Body of pancreas (tissue), 4 donors: Measurements from ENCODE around the gene MAP1A. TPM values are rescaled to one million over a fixed set of nuclear protein-coding genes. Genes with fewer than 3 reads are reported as not detected.

Source experiments
- ATAC-seq: fragments of 150-250 bp; one replicate; pipeline ENCODE4 v1.9.1; 2016
- DNase-seq, 4 donors: peaks; one replicate each; pipeline ENCODE4 v3.0.0-alpha.2; 2019
- H3K27ac ChIP-seq, 4 donors: fragments of 200-600 bp; sonication (generic); 1 replicate in 3 of 4; 2 replicates in 1 of 4; pipeline versions ENCODE4 v1.5.1 to v1.6.1; 2016 to 2019; ENCODE audit warnings: mild to moderate bottlenecking in 1 of 4, mixed read lengths in 1 of 4, moderate library complexity in 1 of 4
- H3K27me3 ChIP-seq, 2 donors: fragments of 200-600 bp; sonication (generic); one replicate each; pipeline ENCODE4 v1.6.0; 2016; ENCODE audit warnings: mild to moderate bottlenecking in 1 of 2
- H3K36me3 ChIP-seq, 2 donors: fragments of 200-600 bp; sonication (generic); replicated peaks in 1 of 2; 2 replicates each; pipeline ENCODE4 v1.5.1; 2016; ENCODE audit warnings: low read depth in 2 of 2; ENCODE audit not compliant: insufficient read depth in 1 of 2
- H3K4me1 ChIP-seq: fragments of 200-600 bp; sonication (generic); one replicate; pipeline ENCODE4 v1.6.0; 2016
- H3K4me3 ChIP-seq, 2 donors: fragments of 200-600 bp; sonication (generic); 1 replicate in 1 of 2; 2 replicates in 1 of 2; pipeline ENCODE4 v1.5.1; 2016 to 2019
- H3K9me3 ChIP-seq, 3 donors: fragments of 200-600 bp; sonication (generic); 1 replicate in 2 of 3; 2 replicates in 1 of 3; pipeline ENCODE4 v1.5.1; 2016
- CTCF ChIP-seq, 7 experiments: fragments of 450-650 bp in 4 of 7; fragments of 200-600 bp in 3 of 7; sonication (generic) in 3 of 7; IDR thresholded peaks; one replicate each; pipeline ENCODE4 v1.5.1; 2016 to 2019; ENCODE audit warnings: antibody characterized with exemption in 7 of 7
- POLR2A ChIP-seq, 3 donors: fragments of 450-650 bp; IDR thresholded peaks; one replicate each; pipeline ENCODE4 v1.6.1; 2016; ENCODE audit warnings: antibody characterized with exemption in 3 of 3, mild to moderate bottlenecking in 2 of 3
- WGBS, 2 donors: methylation state at CpG; one replicate each; pipeline ENCODE4 v1.1.5; 2017; 5-methylcytosine and 5-hydroxymethylcytosine counted together
- intact Hi-C: fragments of 100-400 bp; cut with DNase I; formaldehyde crosslinking; loops from one replicate; pipeline ENCODE4 v1.15.1; 2023
- total RNA-seq, 2 donors: library from RNA; depleted of rRNA; stranded (reverse); fragments of >200 nt; gene quantifications; one replicate each; pipeline ENCODE4 v1.1.0, GENCODE V29; 2016

Gene MAP1A
- total RNA-seq, 2 donors from 2014 or later: 3.1 to 4.0 TPM

DNA sequence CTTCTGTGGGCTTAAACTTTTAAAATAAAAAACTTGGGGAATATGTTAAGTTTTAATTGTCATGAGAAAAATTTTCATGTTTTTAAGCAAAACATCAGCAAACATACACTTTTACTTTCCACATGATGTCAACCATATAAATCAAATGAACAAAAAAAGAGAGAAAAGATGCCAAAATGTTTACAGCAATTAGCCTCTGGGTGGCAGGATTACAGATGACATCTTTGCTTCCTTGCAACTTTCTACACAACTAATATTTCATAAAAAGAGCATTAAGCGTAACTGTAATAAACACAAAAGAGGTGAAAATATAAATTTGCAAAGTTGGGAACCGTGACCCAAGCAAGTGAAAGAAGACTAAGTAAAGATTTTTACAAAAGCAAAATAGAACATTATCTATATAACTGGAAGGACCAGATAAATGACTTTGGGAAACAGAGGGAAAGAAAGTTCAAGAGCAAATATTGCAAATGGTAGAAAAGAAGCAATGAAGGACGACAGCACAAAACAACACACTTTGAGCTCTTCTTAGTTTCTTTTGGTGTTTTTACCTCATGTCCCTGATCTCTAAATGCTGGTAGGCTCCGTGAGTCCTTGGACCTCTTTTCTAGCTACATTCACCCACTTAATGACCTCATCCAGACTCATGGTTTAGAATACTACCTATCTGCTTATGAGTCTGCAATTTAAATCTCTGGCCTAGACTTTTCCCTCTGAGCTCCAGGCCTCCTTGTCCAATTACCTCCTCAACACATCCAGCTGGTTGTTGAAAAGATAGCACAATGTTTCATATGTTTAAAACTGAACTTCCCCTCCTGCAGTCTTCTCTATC lies 33.9 kb upstream of the MAP1A start:
- 79% methylated on average over 4 of the region's 4 CpGs for WGBS, 2 donors
- Histone ChIP-seq H3K9me3 (no peaks in the 10 kb centered on the region), H3K36me3 (peaks cover 0 to 8% of the 10 kb centered on the region in 2 donors), H3K4me1 (no peaks in the 10 kb centered on the region), H3K27me3 (no peaks in the 10 kb centered on the region), H3K4me3 (no peak overlapping the region), H3K27ac (no peak overlapping the region)
- intact Hi-C loops: no loop called here
- TF ChIP-seq POLR2A (IDR thresholded peaks at IDR 0.05): no peak
- TF ChIP-seq CTCF (IDR thresholded peaks at IDR 0.05): peak in 5 of 7 experiments; percentile 5 to 30 (median 17)
- DNase-seq: no peak
- no peak for ATAC-seq

GRCh38 chr15:43484455-43484854 lies 33.0 kb upstream of the MAP1A start:
- 88 to 98% methylated on average over 2 of the region's 2 CpGs for WGBS, 2 donors
- TF ChIP-seq CTCF (IDR thresholded peaks at IDR 0.05) (no peak), POLR2A (IDR thresholded peaks at IDR 0.05) (no peak)
- intact Hi-C loops: no loop called here
- Histone ChIP-seq H3K36me3 (no peaks in the 10 kb centered on the region), H3K4me3 (no peak overlapping the region), H3K4me1 (no peaks in the 10 kb centered on the region), H3K27me3 (no peaks in the 10 kb centered on the region), H3K9me3 (no peaks in the 10 kb centered on the region), H3K27ac (no peak overlapping the region)
- no peak for ATAC-seq
- DNase-seq: no peak

- Histone ChIP-seq H3K27me3 (no peaks in the 10 kb centered on the region), H3K27ac (no peak overlapping the region), H3K9me3 (no peaks in the 10 kb centered on the region), H3K36me3 (no peaks in the 10 kb centered on the region), H3K4me3 (no peak overlapping the region), H3K4me1 (peaks cover 7% of the 10 kb centered on the region)
- WGBS, 2 donors: 85 to 89% methylated on average over 6 of the region's 6 CpGs
- ATAC-seq: no peak
- no peak for DNase-seq
- TF ChIP-seq CTCF (IDR thresholded peaks at IDR 0.05): no peak
- TF ChIP-seq POLR2A (IDR thresholded peaks at IDR 0.05): no peak
- intact Hi-C loops: no loop called here
Measured at GRCh38 chr15:43487271-43487895, 30.0 kb upstream of the MAP1A start.

GRCh38 chr15:43488790-43489189 lies 28.6 kb upstream of the MAP1A start:
- TF ChIP-seq POLR2A (IDR thresholded peaks at IDR 0.05): no peak
- no peak for TF ChIP-seq CTCF (IDR thresholded peaks at IDR 0.05)
- H3K27ac ChIP-seq: no peak overlapping the region
- H3K27me3 ChIP-seq: no peaks in the 10 kb centered on the region
- 90% methylated on average over 3 of the region's 3 CpGs for WGBS, 2 donors
- H3K9me3 ChIP-seq: no peaks in the 10 kb centered on the region
- H3K36me3 ChIP-seq: no peaks in the 10 kb centered on the region
- no peak for ATAC-seq
- H3K4me3 ChIP-seq: no peak overlapping the region
- no peak for DNase-seq
- H3K4me1 ChIP-seq: peaks cover 13% of the 10 kb centered on the region
- intact Hi-C loops: no loop called here
